ENCODE data around the gene RABGAP1L. TPM values are rescaled to one million over a fixed set of nuclear protein-coding genes. Genes with fewer than 3 reads are reported as not detected.

RABGAP1L gene
- total RNA-seq, 2 experiments from 2014 or later, result 76.8 to 80.5 TPM

DNA sequence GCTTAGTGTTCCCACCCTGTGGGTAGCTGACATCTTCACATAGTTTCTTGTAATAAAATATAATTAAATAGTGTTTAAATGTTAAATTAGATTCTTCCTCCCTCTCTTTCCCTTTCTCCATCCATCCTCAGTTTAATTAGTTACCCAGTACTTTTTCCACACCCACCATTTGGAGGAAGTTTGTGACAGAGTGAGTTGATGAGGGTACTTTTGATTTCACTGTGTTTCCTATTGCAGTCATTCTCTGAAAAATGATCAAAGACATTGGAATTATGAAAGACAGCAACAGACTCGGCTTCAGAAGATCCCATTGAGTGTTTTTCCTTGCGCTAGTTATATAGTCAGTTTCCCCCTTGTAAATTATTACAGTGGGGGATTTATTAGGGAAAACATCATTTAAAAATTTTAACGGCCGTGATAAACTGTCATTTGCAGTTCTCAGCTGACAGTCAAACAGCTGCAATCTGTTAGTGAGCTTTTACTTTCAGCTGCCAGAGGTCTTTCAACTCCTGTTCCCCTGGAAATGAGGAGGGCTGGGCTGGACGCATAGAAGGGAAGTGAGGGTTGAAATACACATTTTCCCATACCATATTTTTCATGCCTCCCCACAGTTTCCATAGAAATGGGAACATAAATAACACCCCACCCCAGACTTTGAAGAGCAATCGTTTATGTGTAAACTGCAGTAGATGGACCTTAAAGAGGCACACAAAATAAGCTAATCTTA lies 779.1 kb downstream of the RABGAP1L start:
- Mint-ChIP-seq H3K4me3 (no peak overlapping the region), H3K36me3 (ENCODE audit: low read depth) (no peaks in the 10 kb centered on the region), H3K9me3 (no peaks in the 10 kb centered on the region), H3K4me1 (peaks cover 8% of the 10 kb centered on the region), H3K27me3 (no peaks in the 10 kb centered on the region), H3K27ac (no peak overlapping the region)
- DNase-seq, result no peak
- POLR2A ChIA-PET, result no interaction called here
- CTCF ChIA-PET, result interaction anchor here (1.4 to 1.7 kb wide), 3 partner anchors 14 to 60 kb away, joined by 4 to 5 read pairs (median 4); no protein-coding TSS in a partner anchor

GRCh38 chr1:174939775-174940545 lies 780.6 kb downstream of the RABGAP1L start:
- ChIA-PET POLR2A (interaction anchor here (1.6 kb wide), 1 partner anchor 59 kb away, joined by 6 read pairs; no protein-coding TSS in a partner anchor), CTCF (interaction anchor here (1.7 kb wide), 1 partner anchor 58 kb away, joined by 4 read pairs; no protein-coding TSS in a partner anchor)
- Mint-ChIP-seq H3K9me3 (no peaks in the 10 kb centered on the region), H3K27ac (no peak overlapping the region), H3K27me3 (no peaks in the 10 kb centered on the region), H3K4me1 (peaks cover 8% of the 10 kb centered on the region), H3K36me3 (ENCODE audit: low read depth) (no peaks in the 10 kb centered on the region), H3K4me3 (no peak overlapping the region)
- no peak for DNase-seq

- ChIA-PET POLR2A (interaction anchor here (1.0 to 1.6 kb wide), 2 partner anchors 25 to 58 kb away, joined by 4 to 6 read pairs; no protein-coding TSS in a partner anchor), CTCF (interaction anchor here (1.4 kb wide), 1 partner anchor 43 kb away, joined by 3 read pairs; no protein-coding TSS in a partner anchor)
- H3K36me3 Mint-ChIP-seq (ENCODE audit: low read depth), result no peaks in the 10 kb centered on the region
- no peak overlapping the region for H3K27ac Mint-ChIP-seq
- no peaks in the 10 kb centered on the region for H3K9me3 Mint-ChIP-seq
- H3K4me1 Mint-ChIP-seq, result peaks cover 8% of the 10 kb centered on the region
- H3K4me3 Mint-ChIP-seq, result no peak overlapping the region
- no peaks in the 10 kb centered on the region for H3K27me3 Mint-ChIP-seq
- no peak for DNase-seq
Observed at GRCh38 chr1:174940646-174941175, 781.4 kb downstream of the RABGAP1L start.

- Mint-ChIP-seq H3K36me3 (ENCODE audit: low read depth) (no peaks in the 10 kb centered on the region), H3K4me1 (peaks cover 8% of the 10 kb centered on the region), H3K27ac (no peak overlapping the region), H3K9me3 (no peaks in the 10 kb centered on the region), H3K4me3 (no peak overlapping the region), H3K27me3 (no peaks in the 10 kb centered on the region)
- ChIA-PET CTCF (interaction anchor here (0.9 kb wide), 1 partner anchor 23 kb away, joined by 4 read pairs; no protein-coding TSS in a partner anchor), POLR2A (interaction anchor here (0.8 kb wide), 1 partner anchor 17 kb away, joined by 3 read pairs; no protein-coding TSS in a partner anchor)
- no peak for DNase-seq
Observed at GRCh38 chr1:174942547-174943255, 783.4 kb downstream of the RABGAP1L start.

DNA sequence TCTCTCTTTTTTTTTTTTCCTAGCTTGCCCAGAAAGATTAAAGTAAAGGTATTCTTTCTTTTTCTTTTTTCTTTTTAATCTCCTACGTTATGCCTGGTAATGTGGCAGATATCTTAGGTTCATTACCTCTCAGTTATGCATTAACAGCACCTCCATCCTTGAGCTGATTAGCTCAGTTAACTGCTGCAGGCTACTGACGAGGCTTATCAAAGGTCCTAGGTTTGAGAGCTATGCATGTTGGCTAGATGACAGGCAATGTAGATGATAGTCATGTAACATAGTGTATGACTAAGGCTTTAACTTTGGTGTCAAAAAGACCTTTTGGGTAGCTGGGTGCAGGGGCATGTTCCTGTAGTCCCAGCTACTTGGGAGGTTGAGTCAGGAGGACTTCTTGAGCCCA lies 786.7 kb downstream of the RABGAP1L start:
- DNase-seq, result no peak
- Mint-ChIP-seq H3K4me3 (no peak overlapping the region), H3K27me3 (no peaks in the 10 kb centered on the region), H3K4me1 (no peaks in the 10 kb centered on the region), H3K27ac (no peak overlapping the region), H3K9me3 (no peaks in the 10 kb centered on the region), H3K36me3 (ENCODE audit: low read depth) (no peaks in the 10 kb centered on the region)
- ChIA-PET POLR2A (no interaction called here), CTCF (no interaction called here)

- H3K27ac Mint-ChIP-seq, result no peak overlapping the region
- H3K36me3 Mint-ChIP-seq (ENCODE audit: low read depth), result no peaks in the 10 kb centered on the region
- H3K9me3 Mint-ChIP-seq, result no peaks in the 10 kb centered on the region
- no peak overlapping the region for H3K4me3 Mint-ChIP-seq
- POLR2A ChIA-PET, result no interaction called here
- DNase-seq, result no peak
- no peaks in the 10 kb centered on the region for H3K27me3 Mint-ChIP-seq
- CTCF ChIA-PET, result interaction anchor here (0.8 kb wide), 1 partner anchor 34 kb away, joined by 4 read pairs; no protein-coding TSS in a partner anchor
- H3K4me1 Mint-ChIP-seq, result peaks cover 4% of the 10 kb centered on the region
Observed at GRCh38 chr1:174949061-174949460, 789.7 kb downstream of the RABGAP1L start.

DNA sequence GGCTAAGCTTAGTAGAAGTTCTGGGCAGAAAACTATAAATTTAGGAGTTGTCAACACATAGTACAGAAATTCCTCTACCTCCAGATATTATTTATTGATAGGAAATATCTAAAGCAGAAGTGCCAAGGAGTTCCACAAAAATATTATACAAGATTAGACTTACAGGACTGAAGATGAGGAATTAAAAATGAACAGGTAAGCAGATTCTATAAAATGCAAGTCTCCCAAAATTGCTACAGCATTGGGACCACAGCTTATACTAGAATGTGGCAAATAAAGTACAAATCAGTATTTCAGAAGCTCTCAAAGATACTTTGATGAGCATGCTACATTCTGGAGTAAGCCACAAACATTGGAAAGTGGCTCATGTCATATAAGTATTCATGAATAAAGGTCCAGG lies 790.3 kb downstream of the RABGAP1L start:
- Mint-ChIP-seq H3K9me3 (no peaks in the 10 kb centered on the region), H3K4me1 (peaks cover 7% of the 10 kb centered on the region), H3K27me3 (no peaks in the 10 kb centered on the region), H3K36me3 (ENCODE audit: low read depth) (no peaks in the 10 kb centered on the region), H3K27ac (no peak overlapping the region), H3K4me3 (no peak overlapping the region)
- CTCF ChIA-PET, result interaction anchor here (0.8 kb wide), 1 partner anchor 33 kb away, joined by 4 read pairs; no protein-coding TSS in a partner anchor
- POLR2A ChIA-PET, result no interaction called here
- DNase-seq, result no peak

DNA sequence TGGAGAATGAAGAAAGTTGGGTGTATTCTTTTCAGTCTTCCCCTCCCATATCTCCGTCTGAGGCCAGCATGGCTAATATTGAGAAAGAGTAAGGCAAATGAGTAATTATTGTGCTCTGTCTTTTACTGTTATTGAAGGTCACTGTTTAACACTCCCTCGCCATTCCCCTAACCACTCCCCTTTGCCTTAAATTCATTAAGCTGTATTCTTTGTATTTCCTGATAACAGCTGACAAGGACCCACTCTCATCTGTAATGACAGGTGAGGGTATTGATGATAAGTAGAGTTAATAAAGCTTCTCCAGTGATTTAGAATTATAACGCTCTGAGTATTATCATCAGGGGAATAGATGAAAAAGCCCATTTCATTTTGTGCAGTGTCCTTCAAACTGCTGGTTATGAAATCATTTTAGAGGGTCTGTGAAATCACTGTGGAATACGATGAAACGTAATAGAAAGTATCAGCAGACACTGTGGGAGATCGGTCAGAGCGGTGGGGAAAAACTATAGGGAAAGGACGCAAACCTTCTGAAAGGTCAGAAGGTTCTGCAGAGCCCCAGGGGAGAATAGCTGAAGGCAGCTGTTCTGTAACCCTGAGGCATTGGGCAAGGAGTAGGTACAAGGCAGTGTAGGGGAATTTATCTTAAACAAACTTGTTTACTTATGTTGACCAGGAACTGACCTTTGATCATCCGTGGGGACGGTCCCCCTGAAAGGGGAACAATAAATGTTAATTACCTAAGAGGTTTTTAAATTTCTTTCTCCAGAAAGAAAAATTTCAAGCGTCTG lies 794.2 kb downstream of the RABGAP1L start:
- no peak for DNase-seq
- ChIA-PET POLR2A (interaction anchor here (0.7 to 1.1 kb wide), 3 partner anchors 9 to 15 kb away, joined by 3 to 4 read pairs (median 3); no protein-coding TSS in a partner anchor), CTCF (interaction anchor here (0.8 to 2.1 kb wide), 3 partner anchors 9 to 30 kb away, joined by 3 to 9 read pairs (median 4); no protein-coding TSS in a partner anchor)
- Mint-ChIP-seq H3K36me3 (ENCODE audit: low read depth) (peaks cover 12% of the 10 kb centered on the region), H3K27ac (no peak overlapping the region), H3K27me3 (no peaks in the 10 kb centered on the region), H3K4me3 (no peak overlapping the region), H3K9me3 (no peaks in the 10 kb centered on the region), H3K4me1 (peaks cover 23% of the 10 kb centered on the region)

- Mint-ChIP-seq H3K4me3 (no peak overlapping the region), H3K27ac (no peak overlapping the region), H3K27me3 (no peaks in the 10 kb centered on the region), H3K36me3 (ENCODE audit: low read depth) (peaks cover 13% of the 10 kb centered on the region), H3K4me1 (peaks cover 25% of the 10 kb centered on the region), H3K9me3 (no peaks in the 10 kb centered on the region)
- CTCF ChIA-PET, result interaction anchor here (0.8 to 2.1 kb wide), 3 partner anchors 9 to 29 kb away, joined by 3 to 9 read pairs (median 4); no protein-coding TSS in a partner anchor
- no peak for DNase-seq
- POLR2A ChIA-PET, result interaction anchor here (0.7 to 1.1 kb wide), 4 partner anchors 9 to 22 kb away, joined by 3 to 4 read pairs (median 3); no protein-coding TSS in a partner anchor
Observed at GRCh38 chr1:174954073-174954460, 794.7 kb downstream of the RABGAP1L start.

GRCh38 chr1:174954671-174955669 lies 795.6 kb downstream of the RABGAP1L start:
- Mint-ChIP-seq H3K36me3 (ENCODE audit: low read depth) (peaks cover 13% of the 10 kb centered on the region), H3K27me3 (no peaks in the 10 kb centered on the region), H3K4me1 (peaks cover 25% of the 10 kb centered on the region), H3K4me3 (no peak overlapping the region), H3K27ac (no peak overlapping the region), H3K9me3 (no peaks in the 10 kb centered on the region)
- no peak for DNase-seq
- POLR2A ChIA-PET, result interaction anchor here (0.7 to 1.1 kb wide), 3 partner anchors 8 to 21 kb away, joined by 3 to 4 read pairs (median 3); no protein-coding TSS in a partner anchor
- CTCF ChIA-PET, result interaction anchor here (0.8 to 2.1 kb wide), 2 partner anchors 23 to 28 kb away, joined by 3 to 9 read pairs; no protein-coding TSS in a partner anchor

DNA sequence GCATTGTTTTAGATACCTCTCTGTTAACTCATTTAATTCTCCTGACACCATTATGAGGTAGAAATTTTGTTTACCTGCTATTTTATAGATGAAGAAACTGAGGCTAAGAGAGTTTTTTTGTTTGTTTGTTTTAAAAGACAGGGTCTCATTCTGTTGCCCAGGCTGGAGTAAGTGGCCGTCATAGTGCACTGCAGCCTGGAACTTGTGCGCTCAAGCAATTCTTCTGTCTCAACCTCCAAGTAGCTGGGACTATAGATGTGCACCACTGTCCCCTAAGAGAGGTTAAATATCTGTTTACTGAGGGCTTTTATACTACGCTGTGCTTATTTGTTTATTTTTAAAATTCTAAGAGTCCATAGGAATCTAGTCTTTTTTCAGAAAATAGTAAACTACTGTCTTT lies 796.8 kb downstream of the RABGAP1L start:
- CTCF ChIA-PET, result no interaction called here
- H3K27me3 Mint-ChIP-seq, result no peaks in the 10 kb centered on the region

More for the DNA sequence above, 796.8 kb downstream of the RABGAP1L start:
- H3K36me3 Mint-ChIP-seq (ENCODE audit: low read depth), result peaks cover 13% of the 10 kb centered on the region
- peaks cover 25% of the 10 kb centered on the region for H3K4me1 Mint-ChIP-seq
- POLR2A ChIA-PET, result interaction anchor here (1.5 kb wide), 1 partner anchor 10 kb away, joined by 6 read pairs; no protein-coding TSS in a partner anchor
- DNase-seq, result no peak
- H3K27ac Mint-ChIP-seq, result no peak overlapping the region
- H3K4me3 Mint-ChIP-seq, result no peak overlapping the region
- no peaks in the 10 kb centered on the region for H3K9me3 Mint-ChIP-seq
